Transverse colon (tissue), 4 donors: ENCODE data around the gene GPR171.

Experiments used
- CTCF ChIP-seq, 5 experiments: fragments of 200-600 bp in 3 of 5; fragments of 450-650 bp in 2 of 5; sonication (generic) in 3 of 5; IDR thresholded peaks; 1 replicate in 2 of 5; 2 replicates in 3 of 5; pipeline ENCODE4 v1.5.1; 2016 to 2017; ENCODE audit warnings: antibody characterized with exemption in 5 of 5, inconsistent platforms in 3 of 5, mild to moderate bottlenecking in 2 of 5, moderate library complexity in 1 of 5
- POLR2A ChIP-seq: fragments of 450-650 bp; IDR thresholded peaks from one replicate; pipeline ENCODE4 v1.6.1; 2016; ENCODE audit warnings: antibody characterized with exemption, mild to moderate bottlenecking, moderate library complexity
- POLR2AphosphoS5 ChIP-seq, 3 donors: sonication (generic); formaldehyde crosslinking; IDR thresholded peaks; one replicate each; pipeline ENCODE4 v1.6.1; 2016; ENCODE audit warnings: antibody characterized with exemption in 3 of 3

GRCh38 chr3:151201051-151201730, 1.8 kb downstream of the GPR171 start:
- no peak for TF ChIP-seq POLR2AphosphoS5 (IDR thresholded peaks at IDR 0.05)
- no peak for TF ChIP-seq CTCF (IDR thresholded peaks at IDR 0.05)
- TF ChIP-seq POLR2A = no peak
